HG02798 (cell line): ENCODE results near the gene TMEM72.

ENCODE experiments used
- ATAC-seq: cut with Tn5 transposase; IDR thresholded peaks from one replicate; pipeline ENCODE4 v1.9.1; 2021; ENCODE audit warnings: mild to moderate bottlenecking; ENCODE audit not compliant: unreplicated experiment, poor library complexity

The TMEM72 gene

GRCh38 chr10:44932517-44933450 is 21.6 kb downstream of the TMEM72 start:
- ATAC-seq = peak; percentile 96

GRCh38 chr10:44933451-44934321 is 22.5 kb downstream of the TMEM72 start:
- no peak for ATAC-seq

DNA sequence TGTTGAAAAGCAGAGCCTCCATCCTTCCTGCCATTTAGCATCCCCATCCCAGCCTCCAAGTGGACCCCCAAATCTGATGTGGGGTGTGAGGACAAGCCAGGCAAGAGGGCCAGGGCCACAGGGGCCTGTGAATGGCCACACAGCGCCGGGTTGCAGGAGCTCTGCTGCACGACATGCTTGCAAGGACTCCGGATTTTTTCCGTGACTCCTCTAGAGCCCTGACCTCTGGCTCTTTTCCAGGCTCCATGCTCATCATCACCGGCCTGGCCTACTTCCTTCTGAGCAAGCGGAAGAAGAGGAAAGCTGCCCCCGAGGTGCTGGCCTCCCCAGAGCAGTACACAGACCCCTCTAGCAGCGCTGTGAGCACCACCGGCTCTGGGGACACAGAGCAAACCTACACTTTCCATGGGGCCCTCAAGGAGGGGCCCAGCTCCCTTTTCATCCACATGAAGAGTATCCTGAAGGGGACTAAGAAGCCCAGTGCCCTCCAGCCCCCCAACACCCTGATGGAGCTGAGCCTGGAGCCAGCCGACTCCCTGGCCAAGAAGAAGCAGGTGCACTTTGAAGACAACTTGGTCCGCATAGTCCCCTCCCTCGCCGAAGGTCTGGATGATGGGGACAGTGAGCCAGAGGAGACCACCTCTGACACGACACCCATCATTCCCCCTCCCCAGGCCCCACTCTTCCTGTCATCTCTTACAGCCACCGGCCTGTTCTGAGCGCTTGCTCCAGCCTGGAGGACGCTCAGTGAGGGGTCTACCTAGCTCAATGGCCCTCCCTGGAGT is 23.5 kb downstream of the TMEM72 start:
- ATAC-seq = no peak

GRCh38 chr10:44935201-44935965 is 24.2 kb downstream of the TMEM72 start:
- ATAC-seq = no peak

- ATAC-seq = no peak
Measured at GRCh38 chr10:44935966-44936295, 24.8 kb downstream of the TMEM72 start.

DNA sequence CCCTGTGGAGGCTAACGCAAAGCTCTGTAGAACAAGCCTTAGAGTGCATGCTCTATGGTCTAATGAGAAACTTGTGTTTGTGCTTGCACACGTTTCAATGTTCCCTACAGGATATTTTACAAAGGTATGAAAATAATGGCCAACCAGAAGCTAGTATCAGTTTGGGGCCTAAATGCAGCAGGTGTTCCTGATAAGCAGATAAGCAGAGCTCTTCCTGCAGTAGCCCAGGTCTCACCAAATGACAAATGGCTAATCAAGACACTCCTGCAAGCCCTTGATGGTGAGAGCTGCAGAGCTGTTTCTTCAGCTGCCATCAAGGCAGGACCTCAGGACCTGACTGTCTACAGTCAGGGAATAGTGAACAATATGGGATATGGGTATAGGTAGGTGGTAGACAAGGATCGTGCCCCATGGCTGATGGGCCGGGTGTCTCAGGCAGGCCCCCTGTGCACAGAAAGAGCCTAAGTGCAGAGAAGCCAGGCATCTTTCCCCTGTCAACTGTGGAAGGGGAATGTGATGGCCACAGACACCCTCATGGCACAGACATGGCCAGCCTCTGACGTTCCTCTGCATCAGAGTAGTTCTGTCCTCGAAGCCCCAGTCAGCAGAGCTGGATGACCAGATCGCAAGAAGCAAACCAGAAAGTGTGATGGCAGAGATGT is 25.3 kb downstream of the TMEM72 start:
- ATAC-seq = no peak

DNA sequence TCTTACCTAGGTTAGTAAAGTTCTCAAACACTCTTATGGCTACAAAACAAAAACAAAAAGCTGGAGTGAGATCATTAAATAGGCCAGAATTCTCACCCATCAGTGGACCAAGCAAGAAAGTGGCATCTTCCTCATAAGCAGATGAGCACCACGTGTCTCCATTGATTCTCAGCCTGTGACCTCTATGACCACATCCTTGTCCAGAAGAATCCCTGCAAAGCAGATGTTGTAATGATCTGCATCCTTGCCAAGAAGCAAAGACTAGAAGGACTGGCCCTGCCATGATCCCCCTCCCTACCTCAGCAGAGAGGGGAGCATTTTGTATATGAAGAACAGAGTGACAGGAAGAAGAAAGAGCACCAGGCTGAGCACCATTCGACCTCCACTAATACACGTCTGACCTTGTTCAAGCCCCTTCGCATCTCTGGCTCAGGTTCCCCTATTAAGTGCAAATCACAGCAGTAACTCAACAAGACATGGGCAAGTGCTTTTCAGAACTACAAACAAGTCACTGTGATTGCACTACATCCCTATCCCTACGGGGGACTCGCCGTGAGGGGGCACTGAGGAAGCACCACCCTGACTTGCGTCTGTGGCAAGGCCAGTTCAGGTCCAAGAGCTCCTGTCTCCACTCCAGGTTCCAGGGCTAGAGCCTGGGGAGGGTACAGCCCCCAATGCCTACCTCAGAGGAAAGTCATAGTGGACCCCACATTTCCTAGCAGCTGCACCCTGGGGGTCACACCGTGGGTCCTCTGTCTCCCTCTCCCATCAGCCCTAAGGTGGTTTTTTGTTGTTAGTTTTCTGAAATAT is 26.3 kb downstream of the TMEM72 start:
- no peak for ATAC-seq

GRCh38 chr10:44938956-44939355 is 27.8 kb downstream of the TMEM72 start:
- ATAC-seq = no peak

- no peak for ATAC-seq
Measured at GRCh38 chr10:44939691-44940401, 28.7 kb downstream of the TMEM72 start.

- no peak for ATAC-seq
Measured at GRCh38 chr10:44944354-44944753, 33.2 kb downstream of the TMEM72 start.

- ATAC-seq = peak; percentile 68
Measured at GRCh38 chr10:44946205-44946604, 35.1 kb downstream of the TMEM72 start.

GRCh38 chr10:44947371-44948152 is 36.4 kb downstream of the TMEM72 start:
- ATAC-seq = peak; percentile 65

DNA sequence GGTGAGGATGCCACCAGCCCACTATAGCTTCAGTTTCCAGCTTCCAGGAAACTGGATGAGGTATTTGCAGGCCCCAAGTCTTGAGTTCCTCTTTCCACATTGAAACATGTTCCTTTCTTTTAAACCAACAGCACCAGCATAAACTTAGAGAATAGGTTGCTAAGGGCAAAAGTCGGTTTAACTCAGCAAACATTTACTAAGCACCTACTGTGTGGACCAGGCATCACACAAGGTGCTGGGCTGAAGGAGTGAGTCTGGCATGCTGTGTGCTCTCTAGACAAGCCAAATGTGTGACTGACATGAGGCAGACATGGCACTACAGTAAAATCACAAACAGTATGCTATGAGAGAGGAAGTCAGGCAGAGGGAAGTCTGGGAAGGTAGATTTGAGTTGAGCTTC is 37.5 kb downstream of the TMEM72 start:
- ATAC-seq = no peak

DNA sequence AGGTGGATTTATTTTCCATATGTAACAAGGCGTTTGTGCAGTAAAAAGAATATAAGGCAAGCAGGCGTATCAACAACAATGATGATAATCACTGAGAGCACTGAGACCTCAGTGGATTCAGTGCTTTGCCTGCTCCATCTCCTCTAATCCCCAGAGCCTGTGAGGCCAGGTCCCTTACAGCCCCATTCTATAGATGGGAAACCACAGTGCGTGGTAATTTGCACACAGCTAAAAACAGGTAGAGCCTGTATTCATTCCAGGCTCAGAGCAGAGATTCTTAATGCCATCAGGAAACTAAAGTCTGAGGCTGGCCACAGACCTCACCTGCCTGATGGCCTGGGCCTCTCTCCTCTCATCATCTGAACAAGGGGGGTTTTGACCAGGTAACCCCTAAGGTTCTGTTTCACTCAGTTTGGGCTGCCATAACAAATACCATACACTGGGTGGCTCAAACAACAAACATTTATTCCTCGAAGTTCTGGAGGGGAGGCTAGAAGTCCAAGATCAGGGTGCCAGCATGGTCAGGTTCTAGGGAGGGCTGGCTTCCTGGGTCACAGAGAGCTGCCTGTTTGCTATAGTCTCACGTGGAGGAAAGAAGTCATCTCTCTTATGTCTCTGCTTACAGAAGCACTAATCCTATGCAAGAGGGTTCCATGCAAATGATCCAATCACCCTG is 38.1 kb downstream of the TMEM72 start:
- no peak for ATAC-seq

DNA sequence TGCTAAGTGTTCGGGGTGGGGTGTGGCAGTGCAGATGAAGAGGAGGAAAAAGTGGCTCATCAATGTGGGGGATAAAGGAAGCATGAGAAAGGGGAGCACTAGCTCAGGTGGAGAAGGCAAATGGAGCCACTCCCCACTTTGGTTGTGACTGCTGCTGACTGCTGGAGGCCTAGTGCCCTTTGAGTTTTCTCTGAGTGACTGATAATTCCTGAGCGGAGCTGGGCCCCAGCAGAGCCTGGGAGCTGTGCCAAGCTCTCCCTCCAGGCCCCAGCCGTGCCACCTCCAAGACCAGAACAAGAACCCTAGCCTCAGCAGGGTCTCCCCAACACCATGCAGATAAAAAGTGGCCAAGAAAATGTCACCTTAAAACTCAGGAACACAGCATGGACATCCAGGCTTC is 38.8 kb downstream of the TMEM72 start:
- no peak for ATAC-seq

DNA sequence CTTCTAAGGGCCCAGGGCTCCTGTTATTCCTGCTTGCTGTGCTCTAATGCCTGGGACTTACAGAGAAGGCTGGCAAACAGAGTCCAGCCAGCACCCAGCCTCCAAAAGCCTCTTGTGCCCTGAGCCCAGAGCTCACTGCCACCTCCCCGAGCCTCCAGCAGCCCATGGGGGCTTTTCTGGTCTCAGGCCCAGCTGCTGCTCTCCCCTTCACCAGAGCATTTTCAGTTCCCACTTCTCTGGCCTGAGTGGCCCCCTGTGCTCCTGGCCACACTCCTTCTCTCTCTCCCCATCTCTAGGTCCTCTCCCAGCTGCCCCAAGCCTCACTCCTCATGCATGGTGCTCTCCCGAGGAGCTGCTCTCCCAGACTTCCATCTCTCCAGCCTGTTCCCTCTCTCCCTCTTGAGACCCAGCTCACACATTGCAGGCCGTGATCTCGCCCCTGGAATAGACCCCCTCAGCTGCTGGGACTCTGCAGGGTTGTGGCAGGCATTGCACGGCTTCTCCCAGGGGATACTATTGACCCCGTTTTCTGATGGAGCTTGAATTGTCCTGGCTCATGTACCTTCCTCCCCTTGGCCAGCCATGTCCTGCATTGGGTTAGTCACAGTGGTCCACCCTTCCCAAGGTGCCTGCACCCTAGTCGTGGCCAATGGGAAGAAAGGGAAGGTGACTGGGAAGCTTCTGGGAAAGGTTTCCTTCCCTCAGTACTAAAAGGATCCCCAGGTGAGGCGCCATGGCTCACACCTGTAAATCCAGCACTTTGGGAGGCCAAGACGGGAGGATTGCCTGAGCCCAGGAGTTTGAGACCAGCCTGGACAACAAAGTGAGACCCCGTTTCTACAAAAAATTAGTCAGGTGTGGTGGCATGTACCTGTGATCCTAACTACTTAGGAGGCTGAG is 39.4 kb downstream of the TMEM72 start:
- no peak for ATAC-seq
